H1 (cell line): Measurements from ENCODE around the gene GPR21. TPM values are rescaled to one million over a fixed set of nuclear protein-coding genes. Genes with fewer than 3 reads are reported as not detected.

Experiments
- CTCF ChIA-PET: fragments of 300-600 bp; sonication (Branson Sonifier 250); formaldehyde crosslinking; loops from one replicate; lab custom pipeline; 2021; ENCODE audit not compliant: partially characterized antibody; lab: Charles Lee
- POLR2A ChIA-PET: fragments of 300-600 bp; sonication (Branson Sonifier 250); formaldehyde crosslinking; loops from one replicate; lab custom pipeline; 2021; ENCODE audit warnings: inconsistent platforms; ENCODE audit not compliant: partially characterized antibody; lab: Charles Lee
- DNase-seq, 2 experiments: peaks; one replicate each; pipeline versions ENCODE4 v3.0.0 to v3.0.0-alpha.2; 2010 to 2022; ENCODE audit warnings: low spot score in 2 of 2, low read depth in 1 of 2, mixed read lengths in 1 of 2
- FAIRE-seq: peaks from 2 replicates; lab custom pipeline; 2011; peaks lifted over from hg19 to GRCh38; lab: Jason Lieb, UNC
- H2AFZ ChIP-seq: 2 replicates; pipeline ENCODE4 v1.8.1; 2012; ENCODE audit warnings: low read length, inconsistent platforms
- H2AK5ac ChIP-seq: 2 replicates; pipeline ENCODE4 v1.6.1; 2013; ENCODE audit warnings: low read depth, low read length
- H2BK120ac ChIP-seq: replicated peaks from 2 replicates; pipeline ENCODE3; 2013; ENCODE audit warnings: low read depth, low read length, inconsistent platforms
- H2BK12ac ChIP-seq: 2 replicates; pipeline ENCODE4 v1.6.1; 2013; ENCODE audit warnings: low read depth, low read length
- H2BK15ac ChIP-seq: 2 replicates; pipeline ENCODE4 v1.6.1; 2013; ENCODE audit warnings: low read length
- H2BK20ac ChIP-seq: 2 replicates; pipeline ENCODE4 v1.6.1; 2013; ENCODE audit warnings: low read length
- H2BK5ac ChIP-seq: 2 replicates; pipeline ENCODE4 v1.6.1; 2013; ENCODE audit warnings: low read depth, low read length
- H3K14ac ChIP-seq: 2 replicates; pipeline ENCODE4 v1.6.1; 2013; ENCODE audit warnings: inconsistent platforms; ENCODE audit not compliant: insufficient read length
- H3K18ac ChIP-seq: 2 replicates; pipeline ENCODE4 v1.6.1; 2013; ENCODE audit warnings: low read length; ENCODE audit errors: extremely low read depth
- H3K23ac ChIP-seq: 2 replicates; pipeline ENCODE4 v1.6.1; 2013; ENCODE audit warnings: inconsistent platforms; ENCODE audit not compliant: insufficient read length
- H3K23me2 ChIP-seq: 2 replicates; pipeline ENCODE4 v1.6.1; 2013; ENCODE audit warnings: low read depth, low read length
- H3K27ac ChIP-seq: 2 replicates; pipeline ENCODE4 v1.6.1; 2011; ENCODE audit warnings: low read depth, low read length, inconsistent platforms
- H3K27me3 ChIP-seq, 4 experiments: replicated peaks in 1 of 4; 1 replicate in 1 of 4; 2 replicates in 3 of 4; pipeline versions ENCODE4 v1.6.1 to v1.8.1; 2011 to 2013; ENCODE audit warnings: low read length in 3 of 4, mild to moderate bottlenecking in 3 of 4, inconsistent platforms in 2 of 4, mixed read lengths in 2 of 4, moderate library complexity in 1 of 4; ENCODE audit not compliant: control insufficient read depth in 3 of 4, insufficient read depth in 3 of 4; ENCODE audit errors: extremely low read depth in 1 of 4
- H3K36me3 ChIP-seq, 4 experiments: 2 replicates each; pipeline versions ENCODE4 v1.6.1 to v1.8.1; 2011 to 2013; ENCODE audit warnings: mild to moderate bottlenecking in 4 of 4, low read length in 3 of 4, moderate library complexity in 2 of 4, control low read depth in 1 of 4, inconsistent platforms in 1 of 4; ENCODE audit not compliant: insufficient read depth in 4 of 4, control insufficient read depth in 2 of 4
- H3K4ac ChIP-seq: replicated peaks from 2 replicates; pipeline ENCODE3; 2013; ENCODE audit warnings: low read length, low read depth, mixed read lengths, inconsistent platforms; ENCODE audit not compliant: insufficient read length
- H3K4me1 ChIP-seq, 4 experiments: replicated peaks in 1 of 4; 1 replicate in 1 of 4; 2 replicates in 3 of 4; pipeline versions ENCODE4 v1.6.1 to v1.8.1; 2011 to 2013; ENCODE audit warnings: low read length in 3 of 4, inconsistent platforms in 2 of 4, mixed read lengths in 1 of 4; ENCODE audit not compliant: insufficient read depth in 4 of 4, control insufficient read depth in 3 of 4
- H3K4me2 ChIP-seq, 2 experiments: 2 replicates each; pipeline versions ENCODE4 v1.6.1 to v1.8.1; 2011 to 2013; ENCODE audit warnings: low read depth in 2 of 2, low read length in 2 of 2, control low read depth in 1 of 2, inconsistent platforms in 1 of 2, mild to moderate bottlenecking in 1 of 2; ENCODE audit not compliant: insufficient read depth in 1 of 2
- H3K4me3 ChIP-seq, 4 experiments: fragments of 200-600, 300-600 bp in 1 of 4; sonication (generic), shearing (Covaris generic), sonication (Bioruptor Twin) in 1 of 4; 2 replicates each; pipeline versions ENCODE4 v1.5.1 to v1.8.1; 2011 to 2016; ENCODE audit warnings: low read length in 4 of 4, low read depth in 3 of 4, control low read depth in 2 of 4, inconsistent platforms in 2 of 4, mild to moderate bottlenecking in 2 of 4, mixed read lengths in 1 of 4, moderate library complexity in 1 of 4; ENCODE audit not compliant: insufficient read depth in 2 of 4; ENCODE audit errors: extremely low read depth in 1 of 4
- H3K56ac ChIP-seq: replicated peaks from 2 replicates; pipeline ENCODE3; 2013; ENCODE audit warnings: low read depth, mild to moderate bottlenecking, mixed read lengths, low read length, inconsistent platforms; ENCODE audit not compliant: insufficient read length
- H3K79me1 ChIP-seq: 2 replicates; pipeline ENCODE4 v1.6.1; 2013; ENCODE audit warnings: low read depth, low read length, control low read depth
- H3K79me2 ChIP-seq, 2 experiments: 2 replicates each; pipeline versions ENCODE4 v1.6.1 to v1.8.1; 2012 to 2013; ENCODE audit warnings: low read length in 2 of 2, mild to moderate bottlenecking in 2 of 2, inconsistent platforms in 1 of 2; ENCODE audit not compliant: insufficient read depth in 2 of 2, control insufficient read depth in 1 of 2
- H3K9ac ChIP-seq, 4 experiments: replicated peaks in 1 of 4; 1 replicate in 1 of 4; 2 replicates in 3 of 4; pipeline versions ENCODE4 v1.6.1 to v1.8.1; 2011 to 2013; ENCODE audit warnings: low read depth in 3 of 4, low read length in 3 of 4, control low read depth in 2 of 4, mild to moderate bottlenecking in 2 of 4, moderate library complexity in 2 of 4, inconsistent platforms in 1 of 4; ENCODE audit errors: extremely low read depth in 1 of 4
- H3K9me3 ChIP-seq, 2 experiments: 2 replicates each; pipeline versions ENCODE4 v1.6.1 to v1.8.1; 2012 to 2013; ENCODE audit warnings: mild to moderate bottlenecking in 2 of 2, moderate library complexity in 2 of 2, control low read depth in 1 of 2, inconsistent platforms in 1 of 2, low read depth in 1 of 2, low read length in 1 of 2, mixed read lengths in 1 of 2; ENCODE audit not compliant: insufficient read depth in 2 of 2
- H4K20me1 ChIP-seq, 2 experiments: replicated peaks in 1 of 2; 2 replicates each; pipeline versions ENCODE3 to v1.8.1; 2011 to 2013; ENCODE audit warnings: inconsistent platforms in 2 of 2, low read length in 2 of 2, mild to moderate bottlenecking in 1 of 2; ENCODE audit not compliant: insufficient read depth in 2 of 2, control insufficient read depth in 1 of 2
- H4K5ac ChIP-seq: 2 replicates; pipeline ENCODE4 v1.6.1; 2013; ENCODE audit warnings: low read length, low read depth, mixed read lengths, inconsistent platforms; ENCODE audit not compliant: insufficient read length
- H4K8ac ChIP-seq: 2 replicates; pipeline ENCODE4 v1.8.0; 2013; ENCODE audit warnings: mild to moderate bottlenecking, moderate library complexity, low read length, inconsistent platforms; ENCODE audit not compliant: insufficient read depth; ENCODE audit errors: extremely low read depth
- H4K91ac ChIP-seq: replicated peaks from 2 replicates; pipeline ENCODE3; 2013; ENCODE audit warnings: low read length, mixed read lengths, inconsistent platforms; ENCODE audit not compliant: insufficient read length
- CBX8 ChIP-seq: fragments of 300-800, 300-1000 bp; sonication (generic); IDR thresholded peaks from 2 replicates; pipeline ENCODE4 v1.7.1; 2016; ENCODE audit warnings: low read depth, low read length, borderline replicate concordance
- E2F6 ChIP-seq: IDR thresholded peaks from 2 replicates; pipeline ENCODE4 v1.6.1; 2012; ENCODE audit warnings: inconsistent platforms
- FOSL1 ChIP-seq: IDR thresholded peaks from 2 replicates; pipeline ENCODE4 v1.6.1; 2011; ENCODE audit warnings: mild to moderate bottlenecking, low read depth, low read length, moderate library complexity; ENCODE audit not compliant: insufficient read depth
- GTF2F1 ChIP-seq: IDR thresholded peaks from 2 replicates; pipeline ENCODE4 v1.6.1; 2012; ENCODE audit warnings: low read depth, low read length, improper control_type of control experiment, borderline replicate concordance
- JUN ChIP-seq: IDR thresholded peaks from 2 replicates; pipeline ENCODE4 v1.6.1; 2011; ENCODE audit warnings: low read depth, mild to moderate bottlenecking, improper control_type of control experiment, low read length
- JUND ChIP-seq: IDR thresholded peaks from 2 replicates; pipeline ENCODE4 v1.6.1; 2011; ENCODE audit warnings: mild to moderate bottlenecking, improper control_type of control experiment, low read length
- MAFK ChIP-seq: IDR thresholded peaks from 2 replicates; pipeline ENCODE4 v1.6.1; 2012; ENCODE audit warnings: low read depth, mild to moderate bottlenecking, improper control_type of control experiment, low read length
- RAD21 ChIP-seq, 2 experiments: IDR thresholded peaks in 1 of 2; conservative IDR thresholded peaks in 1 of 2; 2 replicates each; pipeline ENCODE4 v1.6.1; 2011; ENCODE audit warnings: low read depth in 2 of 2, low read length in 2 of 2, improper control_type of control experiment in 1 of 2, inconsistent platforms in 1 of 2, mild to moderate bottlenecking in 1 of 2, moderate library complexity in 1 of 2
- RBBP5 ChIP-seq: IDR thresholded peaks from 2 replicates; pipeline ENCODE4 v1.7.1; 2012; ENCODE audit warnings: low read depth, mild to moderate bottlenecking, inconsistent platforms, low read length, moderate library complexity, borderline replicate concordance
- SP2 ChIP-seq: IDR thresholded peaks from 2 replicates; pipeline ENCODE4 v1.6.1; 2012; ENCODE audit warnings: mild to moderate bottlenecking, low read length, inconsistent platforms
- TCF12 ChIP-seq: IDR thresholded peaks from 2 replicates; pipeline ENCODE4 v1.6.1; 2011; ENCODE audit warnings: low read depth, mild to moderate bottlenecking, low read length
- YY1 ChIP-seq: IDR thresholded peaks from 2 replicates; pipeline ENCODE4 v1.6.1; 2011; ENCODE audit warnings: low read depth, mild to moderate bottlenecking, low read length
- WGBS, 2 experiments: shearing (Covaris generic) in 1 of 2; methylation state at CpG; one replicate each; pipeline versions ENCODE4 v1.1.6 to v1.1.7; 2013 to 2015; ENCODE audit warnings: low lambda C conversion rate in 2 of 2, mixed read lengths in 2 of 2, inconsistent platforms in 1 of 2, low coverage in 1 of 2, missing lambda C conversion rate in 1 of 2; ENCODE audit not compliant: insufficient replicate concordance in 2 of 2, insufficient coverage in 1 of 2, insufficient read length in 1 of 2; ENCODE audit errors: extremely low coverage in 1 of 2, missing lambda C conversion rate in 1 of 2; 5-methylcytosine and 5-hydroxymethylcytosine counted together
- polyA plus RNA-seq, 7 experiments: library from polyadenylated mRNA; depleted of rRNA in 3 of 7; stranded (reverse) in 5 of 7; unstranded in 2 of 7; fragments of >200 nt in 5 of 7; fragments of 200-250 nt in 2 of 7; gene quantifications; 1 replicate in 5 of 7; 2 replicates in 1 of 7; 4 replicates in 1 of 7; pipeline versions ENCODE4 v1.2.1 to v1.2.3, GENCODE V29; 2011 to 2013; ENCODE audit warnings: missing spikeins in 2 of 7, mixed read lengths in 2 of 7
- total RNA-seq: library from RNA; stranded (reverse); fragmentation: NEBNext Ultra II Directional; extraction: Animal tissue kit (Norgen Biotek cat#: 25700); gene quantifications from 2 replicates; pipeline ENCODE4 v1.2.1, GENCODE V29; 2021

GPR21 gene
- total and polyA plus RNA-seq, 2 of the 8 experiments (the other 6 are each of a cell fraction or from before 2014, with no cell fraction given), result 0.58 to 0.71 TPM

GRCh38 chr9:122988920-122989621 is 44.4 kb upstream of the GPR21 start:
- ChIA-PET POLR2A (no interaction called here), CTCF (interaction anchor here (1.4 kb wide), 2 partner anchors 29 to 34 kb away, joined by 3 to 4 read pairs; no protein-coding TSS in a partner anchor)
- Histone ChIP-seq H3K27ac (no peak overlapping the region), H2BK20ac (no peak overlapping the region), H2AK5ac (no peak overlapping the region), H3K36me3 (peaks cover 6 to 51% (median 24%) of the 10 kb centered on the region in 4 experiments), H3K56ac (no peak overlapping the region), H4K20me1 (peaks cover 0 to 2% of the 10 kb centered on the region in 2 experiments), H4K8ac (no peak overlapping the region), H2BK5ac (no peak overlapping the region), H3K79me2 (no peaks in the 10 kb centered on the region), H2BK15ac (no peak overlapping the region), H4K91ac (no peak overlapping the region), H3K9ac (no peak overlapping the region), H3K14ac (no peak overlapping the region), H3K4ac (no peak overlapping the region), H3K23me2 (no peaks in the 10 kb centered on the region), H3K18ac (no peak overlapping the region), H2BK120ac (no peak overlapping the region), H3K79me1 (no peaks in the 10 kb centered on the region; the same call in 1 of the 2 replicates), H3K27me3 (no peaks in the 10 kb centered on the region), H2AFZ (no peak overlapping the region), H4K5ac (no peak overlapping the region), H3K9me3 (no peaks in the 10 kb centered on the region), H3K23ac (no peak overlapping the region), H3K4me3 (no peak overlapping the region), H2BK12ac (no peak overlapping the region), H3K4me2 (no peak overlapping the region), H3K4me1 (no peaks in the 10 kb centered on the region)
- WGBS, 2 experiments, result 90% methylated on average over 7 of the region's 8 CpGs; no CpG with 5 or more reads in 1 of the 2 experiments
- DNase-seq (no peak), FAIRE-seq (no peak)
- TF ChIP-seq YY1 (no peak), JUN (no peak), MAFK (no peak), JUND (no peak), TCF12 (no peak), GTF2F1 (no peak), RBBP5 (no peak), RAD21 (IDR thresholded peaks at IDR 0.05 in 1 of 2, conservative IDR thresholded peaks at IDR 0.05 in 1 of 2; ENCODE audit: low read depth in 2 of 2, low read length in 2 of 2) (no peak), SP2 (no peak), FOSL1 (no peak), CBX8 (no peak), E2F6 (no peak)
